Neuronal stem cell (in vitro differentiated cells): ENCODE measurements around the gene LECT2.

ENCODE experiments used
- DNase-seq: peaks from one replicate; pipeline ENCODE4 v3.0.0-alpha.2; 2013; ENCODE audit warnings: low spot score
- H2AFZ ChIP-seq: one replicate; pipeline ENCODE4 v1.6.1; 2013; ENCODE audit warnings: mild to moderate bottlenecking, low read length, inconsistent platforms
- H2AK5ac ChIP-seq: 2 replicates; pipeline ENCODE4 v1.6.1; 2013; ENCODE audit warnings: low read depth, mild to moderate bottlenecking, inconsistent platforms, low read length, moderate library complexity, mixed read lengths
- H2BK120ac ChIP-seq: 2 replicates; pipeline ENCODE4 v1.6.1; 2013; ENCODE audit warnings: low read depth, mild to moderate bottlenecking, inconsistent platforms, low read length, moderate library complexity, mixed read lengths
- H2BK12ac ChIP-seq: one replicate; pipeline ENCODE4 v1.6.1; 2013; ENCODE audit warnings: low read length, inconsistent platforms
- H2BK15ac ChIP-seq: 2 replicates; pipeline ENCODE4 v1.6.1; 2013; ENCODE audit warnings: mild to moderate bottlenecking, low read length, inconsistent platforms, mixed read lengths
- H2BK5ac ChIP-seq: one replicate; pipeline ENCODE4 v1.6.1; 2013; ENCODE audit warnings: inconsistent platforms, mild to moderate bottlenecking, low read length, moderate library complexity
- H3K14ac ChIP-seq: one replicate; pipeline ENCODE4 v1.6.1; 2013; ENCODE audit warnings: low read length, inconsistent platforms
- H3K18ac ChIP-seq: 2 replicates; pipeline ENCODE4 v1.6.1; 2013; ENCODE audit warnings: low read length, inconsistent platforms
- H3K23ac ChIP-seq: 2 replicates; pipeline ENCODE4 v1.6.1; 2013; ENCODE audit warnings: low read depth, mild to moderate bottlenecking, mixed read lengths, low read length, inconsistent platforms; ENCODE audit not compliant: poor library complexity
- H3K27ac ChIP-seq: replicated peaks from 3 replicates; pipeline ENCODE4 v1.5.1; 2013; ENCODE audit warnings: low read length, inconsistent platforms
- H3K27me3 ChIP-seq, 3 experiments: 2 replicates each; pipeline ENCODE4 v1.6.1; 2013; ENCODE audit warnings: low read length in 3 of 3, mild to moderate bottlenecking in 2 of 3, inconsistent platforms in 1 of 3, low read depth in 1 of 3, mixed read lengths in 1 of 3, moderate library complexity in 1 of 3; ENCODE audit not compliant: control insufficient read depth in 3 of 3, insufficient read depth in 3 of 3
- H3K36me3 ChIP-seq, 2 donors: replicated peaks in 1 of 2; 2 replicates each; pipeline ENCODE4 v1.6.1; 2013; ENCODE audit warnings: low read length in 2 of 2; ENCODE audit not compliant: control insufficient read depth in 2 of 2, insufficient read depth in 2 of 2
- H3K4ac ChIP-seq: 2 replicates; pipeline ENCODE4 v1.6.1; 2013; ENCODE audit warnings: inconsistent platforms, mild to moderate bottlenecking, low read length, moderate library complexity
- H3K4me1 ChIP-seq, 2 donors: 1 replicate in 1 of 2; 2 replicates in 1 of 2; pipeline ENCODE4 v1.6.1; 2013; ENCODE audit warnings: low read length in 2 of 2, low read depth in 1 of 2; ENCODE audit not compliant: control insufficient read depth in 2 of 2, insufficient read depth in 1 of 2
- H3K4me2 ChIP-seq: one replicate; pipeline ENCODE4 v1.6.1; 2013; ENCODE audit warnings: mild to moderate bottlenecking, low read length, inconsistent platforms; ENCODE audit not compliant: insufficient read depth, poor library complexity, severe bottlenecking
- H3K4me3 ChIP-seq, 2 donors: 2 replicates each; pipeline ENCODE4 v1.5.1; 2013; ENCODE audit warnings: low read length in 2 of 2, mild to moderate bottlenecking in 2 of 2, inconsistent platforms in 1 of 2, moderate library complexity in 1 of 2
- H3K79me1 ChIP-seq: one replicate; pipeline ENCODE4 v1.6.1; 2013; ENCODE audit warnings: low read depth, mild to moderate bottlenecking, inconsistent platforms, low read length, moderate library complexity
- H3K9ac ChIP-seq: one replicate; pipeline ENCODE4 v1.6.1; 2013; ENCODE audit warnings: mild to moderate bottlenecking, low read depth, low read length, inconsistent platforms; ENCODE audit not compliant: poor library complexity
- H3K9me3 ChIP-seq, 2 donors: replicated peaks in 1 of 2; 2 replicates each; pipeline versions ENCODE3 to v1.6.1; 2013; ENCODE audit warnings: low read length in 2 of 2, mild to moderate bottlenecking in 2 of 2, inconsistent platforms in 1 of 2, low read depth in 1 of 2, mixed read lengths in 1 of 2, moderate library complexity in 1 of 2; ENCODE audit not compliant: control insufficient read depth in 2 of 2, insufficient read depth in 1 of 2
- H4K8ac ChIP-seq: one replicate; pipeline ENCODE4 v1.6.1; 2013; ENCODE audit warnings: low read depth, mild to moderate bottlenecking, inconsistent platforms, low read length, moderate library complexity
- H4K91ac ChIP-seq: one replicate; pipeline ENCODE4 v1.6.1; 2013; ENCODE audit warnings: low read length, low read depth, mild to moderate bottlenecking, inconsistent platforms; ENCODE audit not compliant: poor library complexity
- WGBS, 2 donors: extraction: QIAGEN DNeasy Blood & Tissue Kit; methylation state at CpG; one replicate each; pipeline ENCODE4 v1.1.7; 2013; ENCODE audit warnings: missing lambda C conversion rate in 2 of 2, mixed read lengths in 1 of 2; ENCODE audit not compliant: insufficient read length in 2 of 2, insufficient replicate concordance in 1 of 2; ENCODE audit errors: extremely low coverage in 2 of 2; 5-methylcytosine and 5-hydroxymethylcytosine counted together

LECT2 gene

GRCh38 chr5:135996611-135997010, 41.8 kb upstream of the LECT2 start:
- no peak overlapping the region for H3K27ac ChIP-seq
- no peak overlapping the region for H3K4me2 ChIP-seq
- no peaks in the 10 kb centered on the region for H3K79me1 ChIP-seq
- no peak overlapping the region for H2BK15ac ChIP-seq
- no peaks in the 10 kb centered on the region for H3K36me3 ChIP-seq
- H2BK120ac ChIP-seq = no peak overlapping the region
- no peak overlapping the region for H3K14ac ChIP-seq
- H4K8ac ChIP-seq = no peak overlapping the region
- no peak overlapping the region for H3K4ac ChIP-seq
- no peak overlapping the region for H3K9ac ChIP-seq
- DNase-seq = no peak
- no peak overlapping the region for H3K4me3 ChIP-seq
- H3K18ac ChIP-seq = no peak overlapping the region
- peaks cover 0 to 2% of the 10 kb centered on the region in 2 donors for H3K4me1 ChIP-seq
- no peak overlapping the region for H2BK5ac ChIP-seq
- H4K91ac ChIP-seq = no peak overlapping the region
- H3K23ac ChIP-seq = no peak overlapping the region
- H3K27me3 ChIP-seq = peaks cover 0 to 7% (median 0%) of the 10 kb centered on the region in 3 experiments
- H2AK5ac ChIP-seq = no peak overlapping the region
- H3K9me3 ChIP-seq = no peaks in the 10 kb centered on the region
- no CpG with 5 or more reads among the region's 2 CpGs for WGBS, 2 donors
- no peak overlapping the region for H2BK12ac ChIP-seq
- no peak overlapping the region for H2AFZ ChIP-seq

- H4K8ac ChIP-seq = no peak overlapping the region
- no peaks in the 10 kb centered on the region for H3K79me1 ChIP-seq
- H4K91ac ChIP-seq = no peak overlapping the region
- H2BK120ac ChIP-seq = no peak overlapping the region
- H3K14ac ChIP-seq = no peak overlapping the region
- no peak overlapping the region for H2BK12ac ChIP-seq
- H3K9me3 ChIP-seq = no peaks in the 10 kb centered on the region
- peak overlapping the region; percentile 71 for H3K18ac ChIP-seq
- no peak overlapping the region for H3K9ac ChIP-seq
- no peak overlapping the region for H2BK15ac ChIP-seq
- no peak overlapping the region for H3K4me2 ChIP-seq
- H3K27ac ChIP-seq = no peak overlapping the region
- H3K23ac ChIP-seq = no peak overlapping the region
- H3K36me3 ChIP-seq = no peaks in the 10 kb centered on the region
- H2BK5ac ChIP-seq = no peak overlapping the region
- H2AK5ac ChIP-seq = no peak overlapping the region
- H3K4me1 ChIP-seq = peaks cover 0 to 1% of the 10 kb centered on the region in 2 donors
- H2AFZ ChIP-seq = no peak overlapping the region
- no peak overlapping the region for H3K4ac ChIP-seq
- DNase-seq = no peak
- WGBS, 2 donors = no CpG with 5 or more reads among the region's 3 CpGs
- H3K27me3 ChIP-seq = peaks cover 0 to 7% (median 0%) of the 10 kb centered on the region in 3 experiments
- no peak overlapping the region for H3K4me3 ChIP-seq
Observed at GRCh38 chr5:135995976-135996375, 41.2 kb upstream of the LECT2 start.

- H3K27ac ChIP-seq = no peak overlapping the region
- no CpG with 5 or more reads among the region's 6 CpGs for WGBS, 2 donors
- no peaks in the 10 kb centered on the region for H3K79me1 ChIP-seq
- H2BK12ac ChIP-seq = no peak overlapping the region
- H3K23ac ChIP-seq = no peak overlapping the region
- no peak overlapping the region for H3K4ac ChIP-seq
- no peak overlapping the region for H2BK120ac ChIP-seq
- no peak overlapping the region for H2AK5ac ChIP-seq
- no peak overlapping the region for H2AFZ ChIP-seq
- peaks cover 0 to 1% of the 10 kb centered on the region in 2 donors for H3K4me1 ChIP-seq
- no peak overlapping the region for H3K4me3 ChIP-seq
- H4K91ac ChIP-seq = no peak overlapping the region
- H2BK5ac ChIP-seq = no peak overlapping the region
- no peak overlapping the region for H3K14ac ChIP-seq
- DNase-seq = no peak
- H3K36me3 ChIP-seq = no peaks in the 10 kb centered on the region
- no peak overlapping the region for H3K18ac ChIP-seq
- H3K9me3 ChIP-seq = no peaks in the 10 kb centered on the region
- no peak overlapping the region for H4K8ac ChIP-seq
- H2BK15ac ChIP-seq = no peak overlapping the region
- peaks cover 0 to 7% (median 0%) of the 10 kb centered on the region in 3 experiments for H3K27me3 ChIP-seq
- no peak overlapping the region for H3K9ac ChIP-seq
- no peak overlapping the region for H3K4me2 ChIP-seq
Observed at GRCh38 chr5:135993880-135994636, 39.3 kb upstream of the LECT2 start.

GRCh38 chr5:135993335-135993879, 38.6 kb upstream of the LECT2 start:
- H3K27ac ChIP-seq = no peak overlapping the region
- H3K4ac ChIP-seq = no peak overlapping the region

More at GRCh38 chr5:135993335-135993879, 38.6 kb upstream of the LECT2 start:
- no peaks in the 10 kb centered on the region for H3K4me1 ChIP-seq
- H2AFZ ChIP-seq = no peak overlapping the region
- no peak overlapping the region for H3K18ac ChIP-seq
- H3K4me2 ChIP-seq = no peak overlapping the region
- no peak overlapping the region for H2AK5ac ChIP-seq
- no peak for DNase-seq
- H2BK12ac ChIP-seq = no peak overlapping the region
- no peak overlapping the region for H2BK15ac ChIP-seq
- no peak overlapping the region for H3K23ac ChIP-seq
- H4K8ac ChIP-seq = no peak overlapping the region
- H4K91ac ChIP-seq = no peak overlapping the region
- H3K36me3 ChIP-seq = no peaks in the 10 kb centered on the region
- H3K14ac ChIP-seq = no peak overlapping the region
- no peak overlapping the region for H2BK5ac ChIP-seq
- no peak overlapping the region for H2BK120ac ChIP-seq
- H3K9me3 ChIP-seq = no peaks in the 10 kb centered on the region
- no CpG with 5 or more reads among the region's 6 CpGs for WGBS, 2 donors
- H3K79me1 ChIP-seq = no peaks in the 10 kb centered on the region
- no peak overlapping the region for H3K4me3 ChIP-seq
- peaks cover 0 to 3% (median 0%) of the 10 kb centered on the region in 3 experiments for H3K27me3 ChIP-seq
- no peak overlapping the region for H3K9ac ChIP-seq
